Measurements from ENCODE around the gene RPS4Y1.

GRCh38 chrY:2854145-2854774 lies 12.9 kb downstream of the RPS4Y1 start:
- TF ChIP-seq CTCF (conservative IDR thresholded peaks at IDR 0.05; ENCODE audit: low read depth, low read length), result no peak
- no peak for TF ChIP-seq POLR2A (IDR thresholded peaks at IDR 0.05; ENCODE audit: low read depth, low read length)
- no peak for TF ChIP-seq RAD21 (IDR thresholded peaks at IDR 0.05; ENCODE audit: low read length)
- no peak for TF ChIP-seq MAFK (IDR thresholded peaks at IDR 0.05; ENCODE audit: low read depth, low read length)
